ENCODE results near the gene GPR108. TPM values are rescaled to one million over a fixed set of nuclear protein-coding genes. Genes with fewer than 3 reads are reported as not detected.

The GPR108 gene
- total RNA-seq, 1 experiment from 2014 or later: 62.3 TPM

Other genes with a start within 250 kb of the GPR108 start
- gene TUBB4A, start 235.3 kb downstream of the GPR108 start, total RNA-seq (2014; rRNA removed; shearing (Covaris generic)): 9.1 and 12.6 TPM in 2 replicates
- not detected in 2 replicates for gene TNFSF9, start 206.6 kb downstream of the GPR108 start, total RNA-seq (2014; rRNA removed; shearing (Covaris generic))
- 22.7 and 57.3 TPM in 2 replicates for gene CD70, start 146.4 kb downstream of the GPR108 start, total RNA-seq (2014; rRNA removed; shearing (Covaris generic))
- gene TNFSF14, start 67.4 kb downstream of the GPR108 start, total RNA-seq (2014; rRNA removed; shearing (Covaris generic)): 0.10 TPM in 1 of 2 replicates, not detected in the other
- gene C3, start 16.9 kb downstream of the GPR108 start, total RNA-seq (2014; rRNA removed; shearing (Covaris generic)): 0.47 and 1.9 TPM in 2 replicates
- gene TRIP10, start 2.1 kb upstream of the GPR108 start, total RNA-seq (2014; rRNA removed; shearing (Covaris generic)): 56.2 and 58.3 TPM in 2 replicates
- gene SH2D3A, start 29.9 kb upstream of the GPR108 start, total RNA-seq (2014; rRNA removed; shearing (Covaris generic)): not detected in 2 replicates
- 0.14 TPM in 1 of 2 replicates, not detected in the other for gene VAV1, start 35.1 kb upstream of the GPR108 start, total RNA-seq (2014; rRNA removed; shearing (Covaris generic))
- gene ADGRE1, start 150.0 kb upstream of the GPR108 start, total RNA-seq (2014; rRNA removed; shearing (Covaris generic)): 0.45 and 1.1 TPM in 2 replicates

Measured in A172 (cell line).